ENCODE data around the gene NR2F1-AS1. TPM values are rescaled to one million over a fixed set of nuclear protein-coding genes. Genes with fewer than 3 reads are reported as not detected.

NR2F1-AS1 gene
- polyA plus RNA-seq, 1 experiment, result 29.9 TPM

DNA sequence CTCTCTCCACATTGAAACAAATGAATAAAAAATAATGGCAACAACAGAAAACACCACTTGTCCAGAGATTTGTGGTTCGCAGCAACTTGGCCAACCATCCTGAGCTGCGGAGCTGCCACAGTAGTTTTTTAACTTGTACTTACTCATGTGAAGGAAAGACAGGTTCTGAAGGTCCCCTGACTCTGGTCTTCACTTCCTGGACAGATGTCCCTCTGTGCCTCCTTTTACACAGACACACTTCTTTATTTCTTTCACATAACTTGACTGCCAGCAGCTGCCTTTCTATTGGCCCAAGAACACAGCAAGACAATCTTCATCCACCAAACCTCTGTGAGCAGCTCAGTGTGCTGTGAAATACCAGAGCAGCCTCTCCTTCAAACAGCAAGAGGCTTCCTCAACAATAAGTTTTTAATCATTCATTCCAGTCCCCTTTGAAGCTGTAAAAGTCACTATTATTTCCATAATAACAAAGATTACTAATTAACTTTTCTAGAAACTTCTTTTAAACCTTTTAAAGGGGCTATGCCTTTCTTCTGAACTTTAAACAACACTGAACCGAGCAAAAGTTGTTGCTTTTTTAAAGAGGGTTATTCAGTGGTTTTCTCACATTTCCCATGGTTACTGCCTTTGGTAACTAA lies 198.7 kb downstream of the NR2F1-AS1 start:
- TF ChIP-seq, protein P1, sequence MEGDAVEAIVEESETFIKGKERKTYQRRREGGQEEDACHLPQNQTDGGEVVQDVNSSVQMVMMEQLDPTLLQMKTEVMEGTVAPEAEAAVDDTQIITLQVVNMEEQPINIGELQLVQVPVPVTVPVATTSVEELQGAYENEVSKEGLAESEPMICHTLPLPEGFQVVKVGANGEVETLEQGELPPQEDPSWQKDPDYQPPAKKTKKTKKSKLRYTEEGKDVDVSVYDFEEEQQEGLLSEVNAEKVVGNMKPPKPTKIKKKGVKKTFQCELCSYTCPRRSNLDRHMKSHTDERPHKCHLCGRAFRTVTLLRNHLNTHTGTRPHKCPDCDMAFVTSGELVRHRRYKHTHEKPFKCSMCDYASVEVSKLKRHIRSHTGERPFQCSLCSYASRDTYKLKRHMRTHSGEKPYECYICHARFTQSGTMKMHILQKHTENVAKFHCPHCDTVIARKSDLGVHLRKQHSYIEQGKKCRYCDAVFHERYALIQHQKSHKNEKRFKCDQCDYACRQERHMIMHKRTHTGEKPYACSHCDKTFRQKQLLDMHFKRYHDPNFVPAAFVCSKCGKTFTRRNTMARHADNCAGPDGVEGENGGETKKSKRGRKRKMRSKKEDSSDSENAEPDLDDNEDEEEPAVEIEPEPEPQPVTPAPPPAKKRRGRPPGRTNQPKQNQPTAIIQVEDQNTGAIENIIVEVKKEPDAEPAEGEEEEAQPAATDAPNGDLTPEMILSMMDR (IDR thresholded peaks at IDR 0.05; ENCODE audit: low read depth, low read length), result no peak
- no peaks in the 10 kb centered on the region for H3K27me3 ChIP-seq (ENCODE audit: control insufficient read depth, insufficient read depth, low read length)
- no peak overlapping the region for H3K27ac ChIP-seq (ENCODE audit: low read depth, low read length)
- ChIA-PET CTCF (interaction anchor here (0.6 kb wide), 1 partner anchor 115 kb away, joined by 4 read pairs; no protein-coding TSS in a partner anchor), POLR2A (no interaction called here)
- DNase-seq (ENCODE audit: low read depth, low spot score), result no peak
- H3K9me3 ChIP-seq (ENCODE audit: control insufficient read depth, insufficient read depth, low read length), result no peaks in the 10 kb centered on the region
- no peak overlapping the region for H3K4me3 ChIP-seq (ENCODE audit: low read depth, low read length)

DNA sequence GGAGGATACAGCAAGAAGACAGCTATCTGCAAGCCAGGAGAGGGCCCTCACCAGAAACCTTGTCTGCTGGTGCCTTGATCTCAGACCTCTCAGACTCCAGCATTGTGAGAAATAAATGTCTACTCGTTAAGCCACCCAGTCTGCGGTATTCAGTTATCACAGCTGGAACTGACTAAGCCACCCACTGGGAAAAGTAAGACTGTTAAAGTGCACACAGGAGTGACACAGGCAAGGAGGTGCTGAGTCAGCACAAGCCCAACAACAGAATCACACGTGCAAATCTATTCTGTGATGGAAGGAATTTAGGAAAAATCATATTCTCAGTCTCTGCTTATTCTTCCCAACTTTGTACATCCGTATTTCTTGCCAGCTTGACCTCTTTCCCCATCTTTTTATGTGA lies 200.0 kb downstream of the NR2F1-AS1 start:
- Histone ChIP-seq H3K27me3 (ENCODE audit: control insufficient read depth, insufficient read depth, low read length) (no peaks in the 10 kb centered on the region), H3K4me3 (ENCODE audit: low read depth, low read length) (no peak overlapping the region), H3K27ac (ENCODE audit: low read depth, low read length) (no peak overlapping the region), H3K9me3 (ENCODE audit: control insufficient read depth, insufficient read depth, low read length) (no peaks in the 10 kb centered on the region)
- TF ChIP-seq, protein P1 (IDR thresholded peaks at IDR 0.05; ENCODE audit: low read depth, low read length), result no peak
- POLR2A ChIA-PET, result no interaction called here
- no peak for DNase-seq (ENCODE audit: low read depth, low spot score)
- CTCF ChIA-PET, result no interaction called here

DNA sequence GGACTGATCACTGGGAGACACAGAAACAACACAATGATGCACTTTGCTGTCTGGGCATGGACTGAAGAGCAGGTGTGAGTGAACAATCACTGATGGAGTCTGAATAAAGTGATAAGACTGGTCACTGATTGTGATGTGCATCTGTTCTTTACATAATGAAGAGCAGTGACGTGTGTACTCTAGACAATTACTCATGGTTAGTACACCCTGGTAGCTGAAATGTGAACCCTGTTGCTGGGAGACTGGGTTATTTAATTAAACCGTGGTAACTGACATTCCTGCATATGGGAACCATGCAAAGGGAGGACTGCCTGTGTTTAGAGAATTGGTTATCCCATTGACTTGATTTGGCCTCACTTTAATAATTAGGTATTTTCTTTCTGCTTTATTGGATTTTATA lies 202.9 kb downstream of the NR2F1-AS1 start:
- no peak overlapping the region for H3K27ac ChIP-seq (ENCODE audit: low read depth, low read length)
- DNase-seq (ENCODE audit: low read depth, low spot score), result peak; percentile 55
- CTCF ChIA-PET, result no interaction called here
- no peak overlapping the region for H3K4me3 ChIP-seq (ENCODE audit: low read depth, low read length)
- TF ChIP-seq, protein P1 (IDR thresholded peaks at IDR 0.05; ENCODE audit: low read depth, low read length), result no peak
- H3K27me3 ChIP-seq (ENCODE audit: control insufficient read depth, insufficient read depth, low read length), result no peaks in the 10 kb centered on the region
- no peaks in the 10 kb centered on the region for H3K9me3 ChIP-seq (ENCODE audit: control insufficient read depth, insufficient read depth, low read length)
- POLR2A ChIA-PET, result no interaction called here

DNA sequence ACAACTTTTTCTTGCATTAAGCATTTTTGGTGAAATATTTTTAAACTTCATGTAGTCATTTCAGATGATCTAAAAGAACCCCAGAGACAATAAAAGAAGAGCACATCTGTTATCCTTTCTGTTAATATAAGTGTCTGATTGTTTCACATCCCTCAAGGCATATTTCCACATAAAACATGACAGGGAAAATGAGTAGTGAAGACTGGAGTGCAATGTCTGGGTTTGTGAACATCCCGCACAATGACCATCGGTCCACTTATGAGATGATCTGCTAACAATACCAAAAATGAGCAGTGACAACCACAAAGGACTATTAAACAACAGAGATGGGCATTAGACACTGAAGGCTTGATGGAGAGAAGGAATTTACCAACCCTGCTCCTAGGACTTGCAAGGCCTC lies 209.1 kb downstream of the NR2F1-AS1 start:
- Histone ChIP-seq H3K27me3 (ENCODE audit: control insufficient read depth, insufficient read depth, low read length) (no peaks in the 10 kb centered on the region), H3K9me3 (ENCODE audit: control insufficient read depth, insufficient read depth, low read length) (no peaks in the 10 kb centered on the region), H3K4me3 (ENCODE audit: low read depth, low read length) (no peak overlapping the region), H3K27ac (ENCODE audit: low read depth, low read length) (no peak overlapping the region)
- ChIA-PET CTCF (no interaction called here), POLR2A (no interaction called here)
- TF ChIP-seq, protein P1 (IDR thresholded peaks at IDR 0.05; ENCODE audit: low read depth, low read length), result no peak
- DNase-seq (ENCODE audit: low read depth, low spot score), result no peak

DNA sequence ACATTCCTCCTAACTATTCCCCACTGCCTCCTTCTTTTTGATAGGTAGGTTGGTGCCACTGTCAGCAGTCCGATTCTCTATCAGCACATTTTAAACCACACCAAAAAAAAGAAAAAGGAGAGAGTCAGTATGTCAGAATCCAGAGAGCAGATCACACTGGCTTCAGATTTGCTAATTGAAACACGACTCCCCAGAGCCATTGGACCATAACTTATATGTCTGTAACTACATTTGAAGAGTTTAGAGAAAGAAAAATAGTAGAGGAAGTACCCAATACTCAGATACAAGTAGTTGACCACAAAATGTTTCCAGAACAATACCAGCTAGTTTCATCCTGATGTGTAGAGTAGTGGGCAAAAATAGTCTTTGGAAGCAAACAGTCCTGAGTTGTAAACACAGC lies 216.6 kb downstream of the NR2F1-AS1 start:
- ChIA-PET POLR2A (no interaction called here), CTCF (interaction anchor here (0.5 kb wide), 1 partner anchor 9 kb away, joined by 3 read pairs; no protein-coding TSS in a partner anchor)
- TF ChIP-seq, protein P1 (IDR thresholded peaks at IDR 0.05; ENCODE audit: low read depth, low read length), result no peak
- no peaks in the 10 kb centered on the region for H3K9me3 ChIP-seq (ENCODE audit: control insufficient read depth, insufficient read depth, low read length)
- no peak overlapping the region for H3K4me3 ChIP-seq (ENCODE audit: low read depth, low read length)
- H3K27me3 ChIP-seq (ENCODE audit: control insufficient read depth, insufficient read depth, low read length), result no peaks in the 10 kb centered on the region
- DNase-seq (ENCODE audit: low read depth, low spot score), result no peak
- H3K27ac ChIP-seq (ENCODE audit: low read depth, low read length), result no peak overlapping the region
